Brain pericyte (primary cell): ENCODE measurements around the gene EPHA4.

Experiments
- DNase-seq: peaks from one replicate; pipeline ENCODE4 v3.0.0-alpha.2; 2012; ENCODE audit warnings: low read depth, low spot score

EPHA4 gene

DNA sequence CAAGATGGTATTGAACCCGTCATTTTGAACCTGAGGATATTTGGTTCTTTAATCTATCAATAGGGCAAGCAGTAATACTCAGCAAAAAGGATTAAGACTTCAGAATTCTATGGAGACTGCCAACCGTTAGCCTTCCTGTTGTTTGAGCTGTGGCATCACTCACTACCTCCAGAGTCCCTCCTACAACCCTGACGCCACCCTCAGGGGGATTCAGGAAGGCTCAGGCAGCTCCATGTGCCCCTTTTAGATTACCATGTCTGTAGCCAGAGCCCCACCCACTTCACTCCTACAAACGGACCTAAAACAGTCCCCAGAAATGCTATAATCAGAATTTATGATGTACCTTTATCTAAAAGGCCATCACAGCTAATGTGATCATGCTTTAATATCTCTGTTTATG lies 172.9 kb downstream of the EPHA4 start:
- no peak for DNase-seq

- DNase-seq, result no peak
Observed at GRCh38 chr2:221397187-221397586, 174.9 kb downstream of the EPHA4 start.

DNA sequence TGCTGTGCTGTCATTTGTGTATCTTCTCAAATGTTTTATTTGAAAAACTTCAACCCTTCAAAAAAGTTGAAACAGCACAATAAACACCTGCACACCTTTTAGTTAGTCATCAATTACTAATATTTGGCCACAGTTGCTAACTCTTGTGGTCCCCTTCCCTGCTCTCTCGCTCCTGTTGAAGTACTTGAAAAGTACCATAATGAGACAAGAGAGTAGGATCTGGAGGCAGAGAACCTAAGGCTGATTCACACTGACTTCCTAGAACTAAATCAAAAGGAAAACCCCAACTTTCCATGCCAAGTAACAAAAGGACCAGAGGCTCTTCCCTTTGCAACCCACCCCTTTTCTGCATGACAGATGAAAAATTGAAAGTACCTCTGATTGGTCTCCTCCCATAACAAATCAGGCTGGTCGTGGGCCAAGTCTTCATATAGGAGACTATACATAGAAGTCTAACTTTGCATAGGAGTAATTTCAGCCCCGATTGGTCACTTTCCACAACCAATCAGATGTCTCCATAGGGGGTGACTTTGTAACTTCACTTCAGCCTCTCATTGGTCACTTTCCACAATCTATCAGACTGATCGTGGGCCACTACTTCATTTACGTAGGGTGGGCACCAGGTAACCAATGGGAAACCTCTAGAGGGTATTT lies 179.7 kb downstream of the EPHA4 start:
- DNase-seq, result no peak

DNA sequence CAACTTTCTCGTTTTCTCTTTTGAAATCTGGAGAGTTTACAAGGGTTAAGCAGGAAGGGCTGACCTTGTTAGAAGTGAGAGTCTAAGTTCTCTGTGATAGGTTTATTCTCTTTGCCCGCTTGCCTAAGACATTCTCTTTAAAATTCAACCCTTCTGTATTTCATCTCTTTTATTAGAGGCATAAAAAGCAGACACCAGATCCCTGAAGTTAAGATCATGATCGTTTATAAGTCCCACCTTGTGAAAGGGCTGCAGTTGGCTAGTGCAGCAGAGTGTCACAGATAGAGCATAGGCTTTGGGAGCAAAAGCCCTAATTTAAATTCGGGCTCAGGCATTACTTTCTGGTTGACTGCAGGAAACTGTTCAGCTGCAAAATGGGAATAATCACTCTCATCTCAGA lies 181.2 kb downstream of the EPHA4 start:
- no peak for DNase-seq

GRCh38 chr2:221389904-221390303 lies 182.2 kb downstream of the EPHA4 start:
- DNase-seq, result no peak

DNA sequence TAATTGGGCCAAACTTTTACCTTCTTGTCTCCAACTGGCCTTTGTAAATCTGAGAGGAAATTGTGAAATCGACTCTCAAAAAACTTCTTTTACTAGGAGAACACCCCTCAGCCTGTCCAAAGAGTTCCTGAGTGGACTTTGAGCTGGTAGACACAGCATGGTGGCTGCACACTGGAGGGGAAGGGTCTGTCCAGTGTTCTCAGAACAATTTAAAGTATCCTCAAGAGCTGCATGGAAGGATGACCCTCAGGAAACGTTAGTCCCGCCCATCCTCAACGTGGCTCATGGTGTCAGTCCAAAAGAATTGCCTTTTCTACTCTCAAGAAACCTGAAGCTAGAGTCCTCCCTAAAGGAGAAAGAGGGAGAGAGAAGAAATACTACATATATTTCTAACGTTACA lies 182.7 kb downstream of the EPHA4 start:
- DNase-seq, result no peak

GRCh38 chr2:221388891-221389290 lies 183.2 kb downstream of the EPHA4 start:
- DNase-seq, result no peak

- no peak for DNase-seq
Observed at GRCh38 chr2:221385716-221386115, 186.4 kb downstream of the EPHA4 start.

GRCh38 chr2:221381928-221382488 lies 190.1 kb downstream of the EPHA4 start:
- DNase-seq, result no peak

- DNase-seq, result no peak
Observed at GRCh38 chr2:221380686-221381085, 191.4 kb downstream of the EPHA4 start.

DNA sequence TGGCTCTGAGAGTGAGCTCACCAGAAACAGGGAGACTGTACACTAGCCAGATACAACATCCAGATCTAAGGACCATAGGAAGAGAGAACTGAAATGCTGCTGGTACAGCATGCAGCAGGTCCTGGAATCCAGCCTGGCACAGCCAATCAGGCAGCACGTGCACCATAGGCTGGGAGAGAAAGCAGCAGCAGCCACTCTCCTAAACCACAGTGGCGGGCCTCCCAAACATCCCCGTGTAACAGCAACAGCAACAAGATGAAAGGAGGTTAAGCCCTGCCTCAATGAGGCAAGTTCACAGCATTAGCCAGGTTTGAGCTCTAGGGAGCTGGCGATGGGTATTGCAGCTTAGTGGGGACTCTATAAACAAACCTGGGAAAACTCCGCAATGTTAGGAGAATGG lies 192.0 kb downstream of the EPHA4 start:
- DNase-seq, result no peak

DNA sequence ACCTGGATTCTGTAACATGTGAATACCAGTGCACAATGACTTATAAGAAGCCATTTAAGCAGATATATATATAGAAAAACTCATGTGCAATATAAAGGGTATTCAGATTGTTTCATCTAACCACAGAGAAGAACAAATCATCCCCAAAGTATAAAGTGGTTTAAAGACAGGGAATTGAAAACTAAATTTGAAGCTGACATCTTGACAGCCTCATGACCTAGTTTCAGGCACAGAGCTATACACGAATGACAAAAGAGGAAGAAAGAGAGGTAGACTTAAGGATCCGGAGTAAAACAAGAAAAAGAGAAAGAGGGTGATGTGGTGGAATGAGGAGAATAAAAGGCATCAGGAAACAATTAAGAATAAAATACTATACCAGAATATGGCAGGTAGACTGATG lies 194.5 kb downstream of the EPHA4 start:
- no peak for DNase-seq

GRCh38 chr2:221377066-221377465 lies 195.0 kb downstream of the EPHA4 start:
- no peak for DNase-seq

DNA sequence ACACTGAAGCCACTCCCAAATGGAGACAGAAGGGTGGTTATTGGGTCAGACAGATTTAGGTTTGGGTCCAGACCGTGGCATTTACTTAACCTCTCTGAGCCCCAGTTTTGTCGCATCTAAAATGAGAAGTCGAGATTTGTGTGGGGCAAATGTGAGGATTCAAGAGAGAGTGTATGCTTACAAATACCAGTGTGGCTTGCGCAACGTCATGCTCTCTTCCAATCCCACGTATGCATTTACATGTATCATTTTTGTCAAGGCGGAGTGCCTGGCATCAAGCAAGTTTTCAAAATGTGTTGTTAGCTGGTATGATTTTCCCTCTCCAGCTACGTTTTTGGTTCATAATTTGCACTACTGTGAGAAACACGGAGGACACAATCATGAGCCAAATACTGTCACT lies 197.9 kb downstream of the EPHA4 start:
- DNase-seq, result no peak

DNA sequence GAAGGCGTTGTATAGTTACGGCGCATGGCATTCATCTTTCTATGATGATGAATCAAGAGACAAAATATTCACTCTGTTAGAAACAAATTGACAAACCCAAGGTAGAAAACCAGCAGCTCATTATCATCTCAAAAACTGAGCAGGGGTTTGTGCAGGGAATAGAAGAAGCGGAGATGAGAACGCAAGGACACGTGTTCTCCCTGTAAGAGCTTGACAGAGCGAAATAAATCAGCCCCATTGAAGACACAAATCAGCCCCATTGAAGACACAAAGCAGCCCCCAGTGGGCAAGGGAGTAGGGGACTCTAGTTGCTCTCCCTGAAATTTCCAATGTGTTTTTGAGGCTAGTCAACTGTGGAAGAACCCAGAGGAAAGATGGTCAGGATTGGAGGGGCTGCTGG lies 199.2 kb downstream of the EPHA4 start:
- no peak for DNase-seq

- no peak for DNase-seq
Observed at GRCh38 chr2:221372159-221372884, 199.8 kb downstream of the EPHA4 start.

DNA sequence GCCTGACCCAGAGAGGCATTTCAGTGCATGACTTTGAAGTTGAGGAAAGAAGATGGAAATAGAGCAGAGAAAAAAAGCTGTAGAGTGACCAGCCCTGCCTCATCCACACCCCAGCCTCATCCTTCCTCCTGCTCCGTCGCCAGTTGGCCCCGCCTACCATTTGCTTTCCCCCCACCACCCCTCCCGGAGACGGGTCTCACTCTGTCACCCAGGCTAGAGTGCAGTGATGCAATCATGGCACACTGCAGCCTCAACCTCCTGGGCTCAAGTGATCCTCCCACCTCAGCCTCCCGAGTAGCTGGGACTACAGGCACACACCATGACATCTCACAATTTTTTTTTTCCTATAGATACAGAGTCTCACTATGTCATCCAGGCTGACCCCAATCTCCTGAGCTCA lies 200.8 kb downstream of the EPHA4 start:
- DNase-seq, result no peak

DNA sequence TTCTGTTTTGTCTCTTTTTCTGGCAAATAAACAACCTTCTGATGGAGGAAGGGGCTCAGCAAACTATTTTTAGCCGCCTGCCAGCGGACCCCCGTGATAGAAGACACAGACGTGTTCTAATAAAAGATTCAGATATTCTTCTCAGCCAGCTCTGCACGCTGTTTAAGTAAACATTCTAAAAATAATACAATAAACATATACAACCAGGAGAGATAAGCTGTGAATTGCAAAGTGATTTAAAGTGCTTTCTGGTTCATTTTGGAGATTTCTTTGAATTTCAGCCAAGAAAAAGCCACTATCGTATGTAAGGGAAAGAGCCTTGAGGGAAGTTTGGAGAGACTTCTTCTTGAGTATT lies 201.3 kb downstream of the EPHA4 start:
- no peak for DNase-seq

GRCh38 chr2:221370076-221370856 lies 201.8 kb downstream of the EPHA4 start:
- no peak for DNase-seq
